SU-DHL-6 (cell line): ENCODE data around the gene MLXIPL.

Experiments used
- EZH2phosphoT487 ChIP-seq: fragments of 200-600 bp; sonication (generic), shearing (Covaris generic); conservative IDR thresholded peaks from 2 replicates; pipeline ENCODE4 v1.6.1; 2018; ENCODE audit warnings: mild to moderate bottlenecking, antibody characterized with exemption, low read length, moderate library complexity, mixed read lengths
- TF ChIP-seq, protein P1 (sequence below): fragments of 200-600 bp; sonication (generic); IDR thresholded peaks from one replicate; pipeline ENCODE4 v1.5.1; 2017; ENCODE audit warnings: antibody characterized with exemption, mild to moderate bottlenecking, low read length, moderate library complexity; ENCODE audit not compliant: insufficient read depth, poor library complexity, severe bottlenecking

DNA sequence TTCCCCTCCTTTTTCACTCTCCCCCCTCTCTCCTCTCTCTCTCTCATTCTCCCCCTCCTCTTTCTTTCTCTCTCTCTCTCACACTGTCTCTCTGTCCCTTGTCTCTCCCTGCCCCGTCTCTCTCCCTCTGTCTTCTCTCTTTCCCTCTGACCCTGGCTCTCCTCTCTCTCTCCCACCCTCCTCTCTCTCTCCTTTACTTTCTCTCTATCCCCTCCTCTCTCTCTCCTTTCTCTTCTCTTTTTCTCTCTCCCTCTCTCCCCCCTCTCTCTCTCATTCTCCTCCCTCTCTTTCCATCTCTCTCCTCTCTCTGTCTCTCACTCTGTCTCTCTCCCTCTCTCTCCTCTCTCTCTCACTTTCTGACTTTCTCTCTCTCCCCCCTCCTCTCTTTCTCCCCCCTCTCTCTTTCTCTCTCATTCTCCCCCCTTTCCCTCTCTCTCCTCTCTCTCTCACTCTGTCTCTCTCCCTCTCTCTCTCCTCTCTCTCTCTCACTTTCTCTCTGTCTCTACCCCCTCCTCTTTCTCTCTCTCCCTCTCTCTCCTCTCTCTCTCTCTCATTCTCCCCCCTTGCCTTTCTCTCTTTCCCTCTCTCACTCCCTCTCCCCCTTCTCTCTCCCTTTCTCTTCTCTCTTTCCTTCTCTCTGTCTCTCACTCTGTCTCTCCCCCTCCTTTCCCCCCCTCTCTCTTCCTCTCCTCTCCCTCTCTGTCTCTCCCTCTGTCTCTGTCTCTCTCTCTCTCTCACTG, 24.4 kb upstream of the MLXIPL start:
- TF ChIP-seq, protein P1, sequence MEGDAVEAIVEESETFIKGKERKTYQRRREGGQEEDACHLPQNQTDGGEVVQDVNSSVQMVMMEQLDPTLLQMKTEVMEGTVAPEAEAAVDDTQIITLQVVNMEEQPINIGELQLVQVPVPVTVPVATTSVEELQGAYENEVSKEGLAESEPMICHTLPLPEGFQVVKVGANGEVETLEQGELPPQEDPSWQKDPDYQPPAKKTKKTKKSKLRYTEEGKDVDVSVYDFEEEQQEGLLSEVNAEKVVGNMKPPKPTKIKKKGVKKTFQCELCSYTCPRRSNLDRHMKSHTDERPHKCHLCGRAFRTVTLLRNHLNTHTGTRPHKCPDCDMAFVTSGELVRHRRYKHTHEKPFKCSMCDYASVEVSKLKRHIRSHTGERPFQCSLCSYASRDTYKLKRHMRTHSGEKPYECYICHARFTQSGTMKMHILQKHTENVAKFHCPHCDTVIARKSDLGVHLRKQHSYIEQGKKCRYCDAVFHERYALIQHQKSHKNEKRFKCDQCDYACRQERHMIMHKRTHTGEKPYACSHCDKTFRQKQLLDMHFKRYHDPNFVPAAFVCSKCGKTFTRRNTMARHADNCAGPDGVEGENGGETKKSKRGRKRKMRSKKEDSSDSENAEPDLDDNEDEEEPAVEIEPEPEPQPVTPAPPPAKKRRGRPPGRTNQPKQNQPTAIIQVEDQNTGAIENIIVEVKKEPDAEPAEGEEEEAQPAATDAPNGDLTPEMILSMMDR = no peak
- 0 out of 2 replicates have a peak, but pooled peaks have one; percentile 72 for TF ChIP-seq EZH2phosphoT487
